Transverse colon (tissue), 4 donors: Measurements from ENCODE around the gene ERG.

Source experiments
- EP300 ChIP-seq: sonication (generic); formaldehyde crosslinking; IDR thresholded peaks from one replicate; pipeline ENCODE4 v1.6.1; 2017; ENCODE audit warnings: antibody characterized with exemption, low read depth
- POLR2A ChIP-seq: fragments of 450-650 bp; IDR thresholded peaks from one replicate; pipeline ENCODE4 v1.6.1; 2016; ENCODE audit warnings: antibody characterized with exemption, mild to moderate bottlenecking, moderate library complexity
- POLR2AphosphoS5 ChIP-seq, 3 donors: sonication (generic); formaldehyde crosslinking; IDR thresholded peaks; one replicate each; pipeline ENCODE4 v1.6.1; 2016; ENCODE audit warnings: antibody characterized with exemption in 3 of 3
- TF ChIP-seq, protein P1 (sequence below), 5 experiments: fragments of 200-600 bp in 3 of 5; fragments of 450-650 bp in 2 of 5; sonication (generic) in 3 of 5; IDR thresholded peaks; 1 replicate in 2 of 5; 2 replicates in 3 of 5; pipeline ENCODE4 v1.5.1; 2016 to 2017; ENCODE audit warnings: antibody characterized with exemption in 5 of 5, inconsistent platforms in 3 of 5, mild to moderate bottlenecking in 2 of 5, moderate library complexity in 1 of 5

DNA sequence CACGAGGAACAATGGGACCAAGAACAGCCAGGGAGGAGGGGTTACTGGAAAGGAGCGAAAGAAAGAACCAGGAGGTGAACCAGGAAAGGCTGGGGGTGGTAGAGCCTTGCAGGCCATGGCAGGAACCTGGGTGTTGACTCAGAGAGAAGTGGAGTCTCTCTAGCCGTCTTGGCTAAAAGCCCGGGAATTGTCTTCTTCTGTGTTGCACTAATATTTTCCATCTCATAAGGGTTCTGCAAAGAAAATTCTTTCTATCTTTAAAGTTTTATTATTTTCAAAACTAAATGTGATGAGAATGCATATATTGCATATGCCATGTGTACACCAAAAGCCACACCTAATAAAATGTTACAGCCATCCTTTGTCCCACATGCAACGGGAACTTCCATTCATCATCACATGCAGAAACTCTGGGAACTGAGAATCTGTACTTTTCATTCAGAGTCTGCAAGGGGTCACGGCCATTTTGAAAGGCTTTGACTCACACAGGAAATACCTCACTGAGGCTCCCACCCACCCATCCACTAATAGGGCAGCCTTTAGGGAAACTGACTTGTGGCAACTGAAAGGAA, 38.0 kb downstream of the ERG start:
- TF ChIP-seq, protein P1, sequence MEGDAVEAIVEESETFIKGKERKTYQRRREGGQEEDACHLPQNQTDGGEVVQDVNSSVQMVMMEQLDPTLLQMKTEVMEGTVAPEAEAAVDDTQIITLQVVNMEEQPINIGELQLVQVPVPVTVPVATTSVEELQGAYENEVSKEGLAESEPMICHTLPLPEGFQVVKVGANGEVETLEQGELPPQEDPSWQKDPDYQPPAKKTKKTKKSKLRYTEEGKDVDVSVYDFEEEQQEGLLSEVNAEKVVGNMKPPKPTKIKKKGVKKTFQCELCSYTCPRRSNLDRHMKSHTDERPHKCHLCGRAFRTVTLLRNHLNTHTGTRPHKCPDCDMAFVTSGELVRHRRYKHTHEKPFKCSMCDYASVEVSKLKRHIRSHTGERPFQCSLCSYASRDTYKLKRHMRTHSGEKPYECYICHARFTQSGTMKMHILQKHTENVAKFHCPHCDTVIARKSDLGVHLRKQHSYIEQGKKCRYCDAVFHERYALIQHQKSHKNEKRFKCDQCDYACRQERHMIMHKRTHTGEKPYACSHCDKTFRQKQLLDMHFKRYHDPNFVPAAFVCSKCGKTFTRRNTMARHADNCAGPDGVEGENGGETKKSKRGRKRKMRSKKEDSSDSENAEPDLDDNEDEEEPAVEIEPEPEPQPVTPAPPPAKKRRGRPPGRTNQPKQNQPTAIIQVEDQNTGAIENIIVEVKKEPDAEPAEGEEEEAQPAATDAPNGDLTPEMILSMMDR (IDR thresholded peaks at IDR 0.05) = no peak
- TF ChIP-seq EP300 (no peak), POLR2A (no peak), POLR2AphosphoS5 (IDR thresholded peaks at IDR 0.05) (no peak)
